B cell (primary cell): Measurements from ENCODE around the gene MYO5C. TPM values are rescaled to one million over a fixed set of nuclear protein-coding genes. Genes with fewer than 3 reads are reported as not detected.

Source experiments
- ATAC-seq: fragments of 200-7000 bp; cut with Tn5 transposase; one replicate; pipeline ENCODE4 v1.10.0; 2021; ENCODE audit warnings: low read depth, mild to moderate bottlenecking, moderate number of reproducible peaks, moderate library complexity
- CTCF ChIA-PET: fragments of 350-600 bp; sonication (Branson Sonifier 250); formaldehyde crosslinking; loops from one replicate; lab custom pipeline; 2021; ENCODE audit warnings: antibody characterized with exemption, inconsistent platforms; lab: Charles Lee
- POLR2A ChIA-PET: fragments of 350-600 bp; sonication (Branson Sonifier 250); formaldehyde crosslinking; loops from one replicate; lab custom pipeline; 2021; ENCODE audit warnings: antibody characterized with exemption; lab: Charles Lee
- DNase-seq: peaks from one replicate; pipeline ENCODE4 v3.0.0; 2013
- H2AFZ ChIP-seq: 2 replicates; pipeline ENCODE4 v1.6.1; 2012; ENCODE audit warnings: mild to moderate bottlenecking, low read depth, low read length; ENCODE audit not compliant: insufficient read depth, poor library complexity, severe bottlenecking
- H3K27ac ChIP-seq, 2 donors: 1 replicate in 1 of 2; 2 replicates in 1 of 2; pipeline ENCODE4 v1.5.1; 2012 to 2013; ENCODE audit warnings: low read length in 2 of 2, mild to moderate bottlenecking in 2 of 2, moderate library complexity in 1 of 2
- H3K27me3 ChIP-seq, 4 experiments: fragments of 200-600 bp in 1 of 4; sonication (generic) in 1 of 4; replicated peaks in 1 of 4; 1 replicate in 2 of 4; 2 replicates in 2 of 4; pipeline versions ENCODE4 v1.6.1 to v1.7.0; 2013 to 2016; ENCODE audit warnings: low read length in 3 of 4, mild to moderate bottlenecking in 2 of 4, mixed read lengths in 1 of 4, moderate library complexity in 1 of 4; ENCODE audit not compliant: insufficient read depth in 4 of 4, control insufficient read depth in 3 of 4; ENCODE audit errors: control extremely low read depth in 1 of 4
- H3K36me3 ChIP-seq, 2 experiments: replicated peaks in 1 of 2; 1 replicate in 1 of 2; 2 replicates in 1 of 2; pipeline versions ENCODE4 v1.6.1 to v1.7.1; 2013; ENCODE audit warnings: low read length in 1 of 2; ENCODE audit not compliant: insufficient read depth in 2 of 2, control insufficient read depth in 1 of 2; ENCODE audit errors: control extremely low read depth in 1 of 2, extremely low read depth in 1 of 2
- H3K4me1 ChIP-seq, 2 donors: fragments of 200-600 bp in 1 of 2; sonication (generic) in 1 of 2; 1 replicate in 1 of 2; 2 replicates in 1 of 2; pipeline versions ENCODE4 v1.5.1 to v1.6.1; 2013 to 2017; ENCODE audit warnings: low read length in 2 of 2; ENCODE audit not compliant: control insufficient read depth in 2 of 2, insufficient read depth in 2 of 2
- H3K4me2 ChIP-seq: replicated peaks from 2 replicates; pipeline ENCODE3; 2012; ENCODE audit warnings: mild to moderate bottlenecking, low read depth, low read length; ENCODE audit not compliant: poor library complexity, severe bottlenecking
- H3K4me3 ChIP-seq, 5 experiments: fragments of 200-600 bp in 1 of 5; sonication (generic) in 1 of 5; 1 replicate in 3 of 5; 2 replicates in 2 of 5; pipeline versions ENCODE4 v1.5.1 to v1.7.0; 2011 to 2016; ENCODE audit warnings: low read length in 4 of 5, mild to moderate bottlenecking in 4 of 5, low read depth in 2 of 5, control low read depth in 1 of 5, moderate library complexity in 1 of 5; ENCODE audit not compliant: insufficient read depth in 1 of 5; ENCODE audit errors: control extremely low read depth in 1 of 5, extremely low read depth in 1 of 5
- H3K79me2 ChIP-seq: fragments of 200-600 bp; sonication (generic); one replicate; pipeline ENCODE4 v1.6.0; 2016; ENCODE audit warnings: low read length; ENCODE audit not compliant: control insufficient read depth, insufficient read depth
- H3K9ac ChIP-seq: fragments of 200-600 bp; sonication (generic); 2 replicates; pipeline ENCODE4 v1.6.1; 2017; ENCODE audit warnings: mild to moderate bottlenecking, low read length, moderate library complexity
- H3K9me3 ChIP-seq, 3 donors: one replicate each; pipeline versions ENCODE4 v1.6.1 to v1.7.1; 2013; ENCODE audit warnings: low read length in 2 of 3; ENCODE audit not compliant: control insufficient read depth in 2 of 3, insufficient read depth in 1 of 3; ENCODE audit errors: control extremely low read depth in 1 of 3
- H4K20me1 ChIP-seq: 2 replicates; pipeline ENCODE4 v1.6.0; 2012; ENCODE audit warnings: mild to moderate bottlenecking, low read length; ENCODE audit not compliant: insufficient read depth, control insufficient read depth, poor library complexity, severe bottlenecking
- H3K27ac Mint-ChIP-seq: one replicate; pipeline ENCODE4 v1.8.0; 2021; ENCODE audit warnings: mixed read lengths
- H3K27me3 Mint-ChIP-seq: one replicate; pipeline ENCODE4 v1.8.0; 2021; ENCODE audit warnings: mixed read lengths
- H3K4me1 Mint-ChIP-seq: one replicate; pipeline ENCODE4 v1.8.0; 2021; ENCODE audit warnings: mixed read lengths
- H3K4me3 Mint-ChIP-seq: one replicate; pipeline ENCODE4 v1.8.0; 2021; ENCODE audit warnings: mixed read lengths
- H3K9me3 Mint-ChIP-seq: one replicate; pipeline ENCODE4 v1.8.0; 2022; ENCODE audit warnings: mixed read lengths; ENCODE audit not compliant: insufficient read depth
- EZH2 ChIP-seq: IDR thresholded peaks from 2 replicates; pipeline ENCODE4 v1.6.1; 2012; ENCODE audit warnings: borderline replicate concordance, low read depth, mild to moderate bottlenecking, moderate library complexity, low read length; ENCODE audit not compliant: insufficient read depth, poor library complexity, severe bottlenecking
- WGBS: methylation state at CpG from one replicate; pipeline ENCODE4 v1.1.5; 2013; ENCODE audit warnings: missing lambda C conversion rate; ENCODE audit not compliant: insufficient coverage; 5-methylcytosine and 5-hydroxymethylcytosine counted together
- intact Hi-C: fragments of 100-400 bp; cut with micrococcal nuclease; formaldehyde crosslinking; loops from one replicate; pipeline ENCODE4 v1.10.0; 2022
- polyA plus RNA-seq: library from polyadenylated mRNA; depleted of rRNA; stranded (reverse); fragments of >200 nt; gene quantifications from 2 replicates; pipeline ENCODE4 v1.2.3, GENCODE V29; 2012
- total RNA-seq, 2 donors: library from RNA; stranded (reverse); fragments of 120-200 nt in 1 of 2; gene quantifications; 1 replicate in 1 of 2; 2 replicates in 1 of 2; pipeline versions ENCODE4 v1.2.3 to v1.2.4, GENCODE V29; 2013 to 2022
- TF ChIP-seq, protein P1 (sequence below): fragments of 200-600 bp; IDR thresholded peaks from one replicate; pipeline ENCODE4 v1.8.0; 2022; ENCODE audit warnings: antibody characterized with exemption, mild to moderate bottlenecking

MYO5C gene
- total and polyA plus RNA-seq, 2 donors (not counting 1 experiment from before 2014, with no cell fraction given) = 0.54 to 4.5 TPM

DNA sequence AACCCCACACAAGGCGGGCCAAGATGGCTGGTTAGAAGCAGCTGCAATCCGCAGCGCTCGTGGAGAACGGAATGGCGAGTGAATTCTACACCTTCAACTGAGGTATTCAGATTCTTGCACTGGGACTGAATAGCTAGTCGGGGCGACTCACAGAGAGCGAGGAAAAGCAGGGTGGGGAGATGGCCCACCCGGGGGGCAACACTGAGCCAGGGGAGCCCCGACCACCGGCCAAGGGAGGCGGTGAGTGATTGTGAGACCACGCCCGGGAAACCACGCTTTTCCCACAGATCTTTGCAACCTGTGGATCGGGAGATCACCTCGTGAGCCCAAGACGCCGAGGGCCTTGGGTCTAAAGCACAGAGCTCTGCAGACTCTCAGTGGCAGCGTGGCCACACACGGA lies 132.7 kb downstream of the MYO5C start:
- Mint-ChIP-seq H3K27me3 (no peaks in the 10 kb centered on the region), H3K9me3 (no peaks in the 10 kb centered on the region), H3K4me1 (peaks cover 32% of the 10 kb centered on the region), H3K27ac (no peak overlapping the region), H3K4me3 (no peak overlapping the region)
- H3K27me3 ChIP-seq = no peaks in the 10 kb centered on the region
- H3K9me3 ChIP-seq = no peaks in the 10 kb centered on the region
- ChIA-PET POLR2A (interaction anchor here (0.6 to 1.0 kb wide), 2 partner anchors 24 to 67 kb away, joined by 3 read pairs; no protein-coding TSS in a partner anchor), CTCF (interaction anchor here (0.6 to 3.3 kb wide), 13 partner anchors 9 to 99 kb away, joined by 3 to 21 read pairs (median 4); no protein-coding TSS in a partner anchor)
- H3K4me2 ChIP-seq = no peak overlapping the region
- peaks cover 90% of the 10 kb centered on the region for H3K79me2 ChIP-seq
- DNase-seq (no peak), ATAC-seq (no peak)
- intact Hi-C loops = loop anchor here (1.0 kb wide), 2 partner anchors 45 to 64 kb away; no protein-coding TSS in a partner anchor
- H3K9ac ChIP-seq = no peak overlapping the region
- peaks cover 64% of the 10 kb centered on the region for H4K20me1 ChIP-seq
- no peak overlapping the region for H2AFZ ChIP-seq
- peaks cover 8 to 11% of the 10 kb centered on the region in 2 donors for H3K4me1 ChIP-seq
- peaks cover 0 to 54% of the 10 kb centered on the region in 2 experiments for H3K36me3 ChIP-seq
- no peak for TF ChIP-seq EZH2
- TF ChIP-seq, protein P1, sequence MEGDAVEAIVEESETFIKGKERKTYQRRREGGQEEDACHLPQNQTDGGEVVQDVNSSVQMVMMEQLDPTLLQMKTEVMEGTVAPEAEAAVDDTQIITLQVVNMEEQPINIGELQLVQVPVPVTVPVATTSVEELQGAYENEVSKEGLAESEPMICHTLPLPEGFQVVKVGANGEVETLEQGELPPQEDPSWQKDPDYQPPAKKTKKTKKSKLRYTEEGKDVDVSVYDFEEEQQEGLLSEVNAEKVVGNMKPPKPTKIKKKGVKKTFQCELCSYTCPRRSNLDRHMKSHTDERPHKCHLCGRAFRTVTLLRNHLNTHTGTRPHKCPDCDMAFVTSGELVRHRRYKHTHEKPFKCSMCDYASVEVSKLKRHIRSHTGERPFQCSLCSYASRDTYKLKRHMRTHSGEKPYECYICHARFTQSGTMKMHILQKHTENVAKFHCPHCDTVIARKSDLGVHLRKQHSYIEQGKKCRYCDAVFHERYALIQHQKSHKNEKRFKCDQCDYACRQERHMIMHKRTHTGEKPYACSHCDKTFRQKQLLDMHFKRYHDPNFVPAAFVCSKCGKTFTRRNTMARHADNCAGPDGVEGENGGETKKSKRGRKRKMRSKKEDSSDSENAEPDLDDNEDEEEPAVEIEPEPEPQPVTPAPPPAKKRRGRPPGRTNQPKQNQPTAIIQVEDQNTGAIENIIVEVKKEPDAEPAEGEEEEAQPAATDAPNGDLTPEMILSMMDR = no peak
- WGBS = 94% methylated on average over 22 of the region's 22 CpGs
- H3K27ac ChIP-seq = no peak overlapping the region
- no peak overlapping the region for H3K4me3 ChIP-seq

DNA sequence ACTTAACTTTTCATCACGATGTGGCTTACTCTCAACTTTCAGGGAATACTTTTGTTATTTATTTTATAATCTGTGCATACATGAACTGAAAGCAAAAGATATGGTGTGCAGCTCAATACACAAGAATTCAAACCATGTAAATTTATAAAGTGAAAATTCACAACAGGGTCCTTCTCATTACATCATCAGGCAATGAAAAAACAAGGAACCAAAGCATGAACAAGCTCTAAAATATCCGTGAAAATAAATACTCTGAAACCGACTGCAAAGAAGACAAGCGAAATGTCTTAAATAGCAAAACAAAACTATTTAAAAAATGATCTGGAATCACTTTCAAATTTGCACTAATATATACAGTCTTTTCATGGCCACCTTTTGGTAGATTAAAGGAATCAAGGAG lies 133.3 kb downstream of the MYO5C start:
- no peak for DNase-seq
- no CpG with 5 or more reads among the region's 4 CpGs for WGBS
- Histone ChIP-seq H3K79me2 (peaks cover 89% of the 10 kb centered on the region), H3K36me3 (peaks cover 0 to 54% of the 10 kb centered on the region in 2 experiments), H3K9ac (no peak overlapping the region), H3K27me3 (no peaks in the 10 kb centered on the region), H3K4me3 (no peak overlapping the region), H2AFZ (no peak overlapping the region), H3K4me2 (no peak overlapping the region), H3K4me1 (peaks cover 7 to 11% of the 10 kb centered on the region in 2 donors), H3K9me3 (no peaks in the 10 kb centered on the region), H4K20me1 (peaks cover 61% of the 10 kb centered on the region), H3K27ac (no peak overlapping the region)
- no peak overlapping the region for H3K4me3 Mint-ChIP-seq
- no peak for TF ChIP-seq EZH2
- TF ChIP-seq, protein P1 = no peak
- ATAC-seq = no peak
- peaks cover 28% of the 10 kb centered on the region for H3K4me1 Mint-ChIP-seq
- POLR2A ChIA-PET = interaction anchor here (0.6 to 1.0 kb wide), 2 partner anchors 25 to 66 kb away, joined by 3 read pairs; no protein-coding TSS in a partner anchor
- H3K27ac Mint-ChIP-seq = no peak overlapping the region
- CTCF ChIA-PET = interaction anchor here (0.8 to 3.3 kb wide), 6 partner anchors 9 to 66 kb away, joined by 3 to 21 read pairs (median 4); no protein-coding TSS in a partner anchor
- intact Hi-C loops = no loop called here
- H3K27me3 Mint-ChIP-seq = no peaks in the 10 kb centered on the region
- H3K9me3 Mint-ChIP-seq = no peaks in the 10 kb centered on the region
